Tracheal epithelial cell (primary cell): ENCODE data around the gene PROSER1. TPM values are rescaled to one million over a fixed set of nuclear protein-coding genes. Genes with fewer than 3 reads are reported as not detected.

Experiments
- total RNA-seq: library from RNA; depleted of rRNA; stranded (reverse); fragments of >200 nt; gene quantifications from 2 replicates; pipeline ENCODE4 v1.2.1, GENCODE V29; 2014

The PROSER1 gene
- 10.8 and 17.7 TPM in 2 replicates for total RNA-seq

GRCh38 chr13:39037880-39038568 is at the start of gene PROSER1, which contains the start of gene NHLRC3:
TSS of gene PROSER1 (minus strand) at chr13:39038089. CDS start at chr13:39037242, 847 bp downstream.
TSS of gene NHLRC3 (plus strand) at chr13:39038456. CDS start at chr13:39038640, 184 bp downstream.

GRCh38 chr13:38990693-38991092 is 47.2 kb downstream of the PROSER1 start, which contains the start of gene STOML3:
TSS of gene STOML3 (minus strand) at chr13:38990831. CDS start at chr13:38990721, 110 bp downstream.

Other genes starting within 250 kb of the PROSER1 start
- not detected in 2 replicates for gene STOML3, start 47.3 kb downstream of the PROSER1 start, total RNA-seq
- gene NHLRC3, start 367 bp upstream of the PROSER1 start, total RNA-seq = 8.9 and 9.4 TPM in 2 replicates